Measurements from ENCODE around the gene MYO9A.

DNA sequence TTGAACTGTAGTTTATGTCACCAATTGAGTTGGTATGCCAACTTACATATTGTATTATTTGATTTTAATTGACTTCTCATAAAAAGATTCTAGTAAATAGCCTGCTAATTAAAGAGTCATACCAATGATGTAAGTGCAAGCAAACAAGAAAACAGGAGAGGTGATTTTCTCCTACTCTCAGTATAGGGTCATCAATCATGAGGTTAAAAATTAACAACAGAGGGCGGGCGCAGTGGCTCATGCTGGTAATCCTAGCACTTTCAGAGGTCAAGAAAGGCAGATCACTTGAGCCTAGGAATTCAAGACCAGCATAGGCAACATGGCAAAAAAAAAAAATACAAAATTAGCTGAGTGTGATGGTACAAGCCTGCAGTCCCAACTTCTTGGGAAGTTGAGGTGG, 108.7 kb downstream of the MYO9A start:
- TF ChIP-seq EZH2 (IDR thresholded peaks at IDR 0.05; ENCODE audit: borderline replicate concordance): no peak
- no peak for TF ChIP-seq EZH2phosphoT487 (IDR thresholded peaks at IDR 0.05; ENCODE audit: low read depth, severe bottlenecking, unreplicated experiment)

All from hepatocyte (in vitro differentiated cells).